Loucy (cell line): Measurements from ENCODE around the gene OR5K1.

ENCODE experiments used
- EZH2phosphoT487 ChIP-seq: fragments of 200-600 bp; IDR thresholded peaks from 2 replicates; pipeline ENCODE4 v1.6.1; 2018; ENCODE audit warnings: antibody characterized with exemption, mild to moderate bottlenecking, moderate library complexity, borderline replicate concordance
- TF ChIP-seq, protein P1 (sequence below): fragments of 200-600 bp; sonication (generic); conservative IDR thresholded peaks from 2 replicates; pipeline ENCODE4 v1.5.1; 2014; ENCODE audit warnings: mild to moderate bottlenecking, antibody characterized with exemption, low read length

DNA sequence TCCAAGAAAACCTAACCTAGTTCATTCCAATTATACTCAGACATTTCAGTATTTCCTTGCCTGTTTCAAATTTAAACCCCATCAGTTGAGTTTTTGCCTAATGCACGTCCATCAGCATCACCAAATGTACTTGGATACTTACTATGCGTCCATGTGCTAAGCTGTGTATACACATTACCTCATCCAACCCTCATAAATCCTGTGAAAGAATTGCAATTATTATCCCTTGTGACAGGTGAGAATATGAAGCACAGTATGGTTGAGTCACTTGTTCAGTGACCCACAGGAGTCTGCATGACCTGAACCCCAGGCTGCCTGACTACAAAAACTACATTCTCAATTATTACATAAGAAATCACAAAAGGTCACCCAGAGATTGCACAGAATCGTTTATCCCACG, 37.0 kb downstream of the OR5K1 start:
- TF ChIP-seq, protein P1, sequence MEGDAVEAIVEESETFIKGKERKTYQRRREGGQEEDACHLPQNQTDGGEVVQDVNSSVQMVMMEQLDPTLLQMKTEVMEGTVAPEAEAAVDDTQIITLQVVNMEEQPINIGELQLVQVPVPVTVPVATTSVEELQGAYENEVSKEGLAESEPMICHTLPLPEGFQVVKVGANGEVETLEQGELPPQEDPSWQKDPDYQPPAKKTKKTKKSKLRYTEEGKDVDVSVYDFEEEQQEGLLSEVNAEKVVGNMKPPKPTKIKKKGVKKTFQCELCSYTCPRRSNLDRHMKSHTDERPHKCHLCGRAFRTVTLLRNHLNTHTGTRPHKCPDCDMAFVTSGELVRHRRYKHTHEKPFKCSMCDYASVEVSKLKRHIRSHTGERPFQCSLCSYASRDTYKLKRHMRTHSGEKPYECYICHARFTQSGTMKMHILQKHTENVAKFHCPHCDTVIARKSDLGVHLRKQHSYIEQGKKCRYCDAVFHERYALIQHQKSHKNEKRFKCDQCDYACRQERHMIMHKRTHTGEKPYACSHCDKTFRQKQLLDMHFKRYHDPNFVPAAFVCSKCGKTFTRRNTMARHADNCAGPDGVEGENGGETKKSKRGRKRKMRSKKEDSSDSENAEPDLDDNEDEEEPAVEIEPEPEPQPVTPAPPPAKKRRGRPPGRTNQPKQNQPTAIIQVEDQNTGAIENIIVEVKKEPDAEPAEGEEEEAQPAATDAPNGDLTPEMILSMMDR: no peak
- no peak for TF ChIP-seq EZH2phosphoT487
